HAP-1 (cell line): Measurements from ENCODE around the gene CBFA2T2.
"Not testable (repeated sequence)": the region's sequence is repeated elsewhere in the genome, so short reads cannot be mapped to it uniquely, and the experiment has no call there.

ENCODE experiments used
- DNase-seq, 2 experiments: peaks; one replicate each; pipeline ENCODE4 v3.0.0-alpha.2; 2016 to 2020; ENCODE audit warnings: low spot score in 2 of 2
- H3K27me3 ChIP-seq: fragments of 250-450 bp; sonication (Bioruptor Pico); 2 replicates; pipeline ENCODE4 v1.5.1; 2020; ENCODE audit warnings: low read depth, mild to moderate bottlenecking, moderate library complexity
- H3K36me3 ChIP-seq: fragments of 250-450 bp; sonication (Bioruptor Pico); replicated peaks from 2 replicates; pipeline ENCODE4 v1.5.1; 2020; ENCODE audit warnings: mild to moderate bottlenecking
- H3K4me1 ChIP-seq: fragments of 250-450 bp; sonication (Bioruptor Pico); 2 replicates; pipeline ENCODE4 v1.5.1; 2020; ENCODE audit warnings: mild to moderate bottlenecking
- H3K4me3 ChIP-seq: fragments of 250-450 bp; sonication (Bioruptor Pico); 2 replicates; pipeline ENCODE4 v1.5.1; 2020; ENCODE audit warnings: mild to moderate bottlenecking, moderate library complexity
- H3K9me3 ChIP-seq: fragments of 250-450 bp; sonication (Bioruptor Pico); 2 replicates; pipeline ENCODE4 v1.5.1; 2020; ENCODE audit warnings: mild to moderate bottlenecking, moderate library complexity
- in situ Hi-C: fragments of 300-500 bp; cut with MboI; formaldehyde crosslinking; loops from 3 replicates; pipeline ENCODE4 v1.14.3; 2020; ENCODE audit warnings: low sequenced_read_pairs, inconsistent platforms, mixed read lengths

Gene CBFA2T2

DNA sequence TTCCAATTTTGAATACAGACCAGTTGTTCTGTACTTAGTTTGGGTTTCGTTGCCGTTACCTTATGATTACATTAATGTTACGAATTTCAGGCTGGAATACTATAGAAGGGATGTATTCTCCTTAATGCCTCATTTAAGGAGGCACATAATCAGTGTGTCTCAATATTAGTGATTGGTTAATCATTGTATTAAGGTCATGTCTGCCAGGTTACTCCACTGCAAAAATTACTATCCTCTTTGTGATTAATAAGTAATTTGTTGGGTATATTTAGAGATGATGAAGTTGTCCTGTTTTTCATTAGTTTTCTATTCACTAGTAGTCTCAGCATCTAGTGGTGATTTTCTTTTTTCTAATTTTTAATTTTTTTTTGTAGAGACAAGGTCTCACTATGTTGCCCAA, 66.3 kb downstream of the CBFA2T2 start:
- no peak for DNase-seq
- in situ Hi-C loops = no loop called here
- no peaks in the 10 kb centered on the region for H3K9me3 ChIP-seq
- H3K27me3 ChIP-seq = no peaks in the 10 kb centered on the region
- H3K4me3 ChIP-seq = no peak overlapping the region
- H3K4me1 ChIP-seq = peaks cover 15% of the 10 kb centered on the region; the same call in 1 of the 2 replicates
- H3K36me3 ChIP-seq = no peaks in the 10 kb centered on the region

DNA sequence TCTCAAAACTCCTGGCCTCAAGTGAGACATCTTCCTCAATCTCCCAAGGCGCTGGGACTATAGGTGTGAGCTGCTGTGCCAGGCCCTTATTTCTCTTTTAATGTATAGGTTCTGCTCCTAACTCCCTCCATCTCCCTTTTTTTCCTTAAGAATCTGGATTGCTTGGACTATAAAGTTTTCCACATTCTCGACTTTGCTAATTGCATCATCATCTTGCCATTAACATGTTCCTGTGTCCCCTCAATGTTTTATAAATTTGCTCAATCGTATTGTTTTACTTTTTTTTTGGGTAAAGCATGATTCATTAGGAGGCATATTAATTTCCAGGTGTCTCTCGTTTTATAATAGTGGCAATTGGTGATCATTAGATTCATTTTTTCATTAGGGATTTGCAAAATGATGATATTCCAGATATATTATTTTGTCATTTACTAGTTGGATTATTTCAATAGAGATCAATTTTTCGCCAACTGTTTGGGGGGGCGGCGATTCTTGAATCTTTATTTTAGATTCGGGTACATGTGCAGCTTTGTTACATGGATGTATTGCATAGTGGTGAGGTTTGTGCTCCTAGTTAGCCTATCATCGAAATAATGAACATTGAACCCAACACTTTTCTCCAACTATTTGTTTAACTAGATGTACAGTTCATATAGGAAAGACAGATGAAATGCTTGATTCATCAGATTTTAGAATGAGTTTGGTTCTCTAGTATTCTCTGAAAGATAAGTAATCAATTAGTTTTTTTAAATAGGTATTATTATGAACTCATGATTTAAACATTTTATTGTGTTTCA, 68.7 kb downstream of the CBFA2T2 start:
- H3K4me1 ChIP-seq = peaks cover 8% of the 10 kb centered on the region; the same call in 1 of the 2 replicates
- DNase-seq = no peak

DNA sequence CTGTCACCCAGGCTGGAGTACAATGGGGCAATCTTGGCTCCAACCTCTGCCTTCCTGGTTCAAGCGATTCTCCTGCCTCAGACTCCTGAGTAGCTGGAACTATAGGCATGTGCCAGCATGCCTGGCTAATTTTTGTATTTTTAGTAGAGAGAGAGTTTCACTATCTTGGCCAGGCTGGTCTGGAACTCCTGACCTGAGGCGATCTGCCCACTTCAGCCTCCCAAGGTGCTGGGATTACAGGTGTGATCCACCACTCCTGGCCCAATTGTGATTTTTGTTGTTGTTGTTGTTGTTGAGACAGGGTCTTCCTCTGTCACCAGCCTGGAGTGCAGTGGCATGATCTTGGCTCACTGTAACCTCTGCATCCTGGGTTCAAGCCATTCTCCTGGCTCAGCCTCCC, 69.3 kb downstream of the CBFA2T2 start:
- Histone ChIP-seq H3K4me1 (peaks cover 8% of the 10 kb centered on the region; the same call in 1 of the 2 replicates), H3K9me3 (no peaks in the 10 kb centered on the region), H3K27me3 (no peaks in the 10 kb centered on the region), H3K4me3 (no peak overlapping the region), H3K36me3 (no peaks in the 10 kb centered on the region)
- no peak for DNase-seq
- in situ Hi-C loops = no loop called here

More for the DNA sequence above, 68.7 kb downstream of the CBFA2T2 start:
- in situ Hi-C loops = no loop called here
- Histone ChIP-seq H3K36me3 (no peaks in the 10 kb centered on the region), H3K4me3 (no peak overlapping the region), H3K9me3 (no peaks in the 10 kb centered on the region), H3K27me3 (no peaks in the 10 kb centered on the region)

DNA sequence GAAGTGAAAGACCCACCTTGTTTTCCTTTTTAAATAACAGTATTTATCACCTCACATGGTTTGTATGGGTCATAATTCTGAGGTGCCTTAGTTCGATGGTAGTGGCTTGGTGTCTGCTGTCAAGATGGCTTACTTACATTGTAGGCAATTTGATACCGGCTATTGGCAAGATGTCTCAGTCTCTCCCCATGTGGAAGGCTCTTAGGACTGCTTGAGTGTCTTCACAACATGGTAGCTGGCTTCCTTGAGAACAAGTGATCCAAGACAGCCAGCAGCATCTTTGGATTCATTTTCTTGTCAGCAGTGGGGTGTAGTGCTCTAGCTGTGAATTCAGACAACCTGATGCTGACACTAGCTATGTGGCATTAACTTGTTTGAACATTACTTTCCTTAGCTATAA, 70.1 kb downstream of the CBFA2T2 start:
- Histone ChIP-seq H3K9me3 (no peaks in the 10 kb centered on the region), H3K27me3 (no peaks in the 10 kb centered on the region), H3K36me3 (no peaks in the 10 kb centered on the region), H3K4me3 (no peak overlapping the region), H3K4me1 (peaks cover 4% of the 10 kb centered on the region; the same call in 1 of the 2 replicates)
- no peak for DNase-seq
- in situ Hi-C loops = no loop called here

DNA sequence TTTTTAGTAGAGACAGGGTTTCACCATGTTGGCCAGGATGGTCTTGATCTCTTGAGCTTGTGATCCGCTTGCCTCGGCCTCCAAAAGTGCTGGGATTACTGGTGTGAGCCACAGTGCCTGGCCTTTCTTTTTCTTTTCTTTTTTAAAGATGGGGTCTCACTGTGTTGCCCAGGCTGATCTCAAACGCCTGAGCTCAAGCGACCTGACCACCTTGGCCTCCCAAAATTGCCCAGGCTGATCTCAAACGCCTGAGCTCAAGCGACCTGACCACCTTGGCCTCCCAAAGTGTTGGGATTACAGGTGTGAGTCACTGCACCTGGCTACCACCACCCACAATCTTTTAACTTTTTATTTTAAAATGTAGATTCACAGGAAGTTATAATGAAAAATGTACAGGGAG, 71.2 kb downstream of the CBFA2T2 start:
- DNase-seq, H3K36me3 ChIP-seq: not testable (repeated sequence)

DNA sequence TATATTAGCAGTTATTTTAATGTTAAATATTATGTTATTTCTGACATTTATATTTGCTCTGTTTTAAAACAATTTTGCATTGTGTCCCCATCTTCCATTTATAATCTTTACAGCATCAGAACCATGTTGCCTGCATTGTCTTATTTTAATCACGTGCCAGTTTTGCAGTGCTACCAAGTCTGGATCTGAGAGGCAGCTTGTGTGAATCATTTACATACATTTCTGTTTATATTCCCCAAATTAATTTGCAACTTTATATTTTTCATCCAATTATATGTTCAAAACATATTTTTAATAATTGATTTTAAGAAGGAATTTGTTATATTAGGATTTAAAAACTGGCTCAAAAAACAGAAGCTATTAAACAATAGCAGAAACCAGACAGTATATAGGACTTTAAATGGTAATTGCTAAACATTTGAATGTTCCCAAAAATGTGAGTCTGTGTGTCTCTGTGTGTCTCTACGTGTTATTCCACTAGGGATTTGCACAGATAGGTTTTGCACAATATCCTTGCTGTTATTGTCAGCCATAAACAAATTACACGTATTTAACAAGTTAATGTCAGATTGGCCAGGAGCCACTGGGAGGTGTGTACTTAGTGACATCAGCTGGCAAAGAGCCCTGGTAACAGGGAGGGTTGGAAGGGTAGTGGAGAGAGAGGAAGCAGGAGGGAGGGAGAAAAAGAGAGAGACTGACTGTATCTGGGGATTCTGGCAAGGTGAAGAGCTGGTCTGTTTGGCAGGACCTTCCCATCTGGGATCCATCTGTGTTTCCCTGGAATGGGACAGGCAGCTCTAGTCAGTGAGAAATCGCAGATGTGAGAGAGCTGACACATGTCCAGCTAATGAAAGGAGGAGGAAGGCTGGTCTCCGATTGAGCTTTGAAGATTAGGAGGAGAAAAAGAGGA, 72.1 kb downstream of the CBFA2T2 start:
- Histone ChIP-seq H3K4me3 (no peak overlapping the region), H3K4me1 (peaks cover 2% of the 10 kb centered on the region; the same call in 1 of the 2 replicates)
- in situ Hi-C loops = no loop called here

More for the DNA sequence above, 71.2 kb downstream of the CBFA2T2 start:
- H3K4me3 ChIP-seq, H3K4me1 ChIP-seq, H3K9me3 ChIP-seq, H3K27me3 ChIP-seq, in situ Hi-C loops: not testable (repeated sequence)

DNA sequence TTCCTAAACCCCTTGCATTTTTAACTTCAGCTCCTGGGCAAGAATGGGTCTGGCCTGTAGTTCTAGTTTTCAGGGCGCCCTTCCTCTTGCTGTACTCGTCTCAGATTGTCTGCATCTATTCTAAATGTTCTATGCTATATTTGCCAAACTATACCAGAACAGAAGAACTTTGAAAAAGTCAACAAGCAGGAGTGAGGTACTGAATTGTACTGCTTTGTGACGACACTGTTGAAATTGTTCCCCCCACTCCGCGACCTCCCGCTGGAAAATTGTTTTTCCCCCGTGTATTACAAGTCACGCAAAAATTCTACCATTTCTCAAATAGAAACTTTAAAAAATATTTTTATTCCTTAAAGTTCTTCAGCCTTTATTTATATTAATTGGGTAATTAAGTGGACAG, 73.9 kb downstream of the CBFA2T2 start:
- no peak for DNase-seq
- in situ Hi-C loops = no loop called here
- no peaks in the 10 kb centered on the region for H3K9me3 ChIP-seq
- H3K36me3 ChIP-seq = no peaks in the 10 kb centered on the region
- H3K27me3 ChIP-seq = no peaks in the 10 kb centered on the region
- H3K4me3 ChIP-seq = no peak overlapping the region
- peaks cover 11% of the 10 kb centered on the region for H3K4me1 ChIP-seq

More for the DNA sequence above, 72.1 kb downstream of the CBFA2T2 start:
- Histone ChIP-seq H3K27me3 (no peaks in the 10 kb centered on the region), H3K9me3 (no peaks in the 10 kb centered on the region), H3K36me3 (no peaks in the 10 kb centered on the region)
- DNase-seq = peak in 1 of 2 experiments; percentile 27

DNA sequence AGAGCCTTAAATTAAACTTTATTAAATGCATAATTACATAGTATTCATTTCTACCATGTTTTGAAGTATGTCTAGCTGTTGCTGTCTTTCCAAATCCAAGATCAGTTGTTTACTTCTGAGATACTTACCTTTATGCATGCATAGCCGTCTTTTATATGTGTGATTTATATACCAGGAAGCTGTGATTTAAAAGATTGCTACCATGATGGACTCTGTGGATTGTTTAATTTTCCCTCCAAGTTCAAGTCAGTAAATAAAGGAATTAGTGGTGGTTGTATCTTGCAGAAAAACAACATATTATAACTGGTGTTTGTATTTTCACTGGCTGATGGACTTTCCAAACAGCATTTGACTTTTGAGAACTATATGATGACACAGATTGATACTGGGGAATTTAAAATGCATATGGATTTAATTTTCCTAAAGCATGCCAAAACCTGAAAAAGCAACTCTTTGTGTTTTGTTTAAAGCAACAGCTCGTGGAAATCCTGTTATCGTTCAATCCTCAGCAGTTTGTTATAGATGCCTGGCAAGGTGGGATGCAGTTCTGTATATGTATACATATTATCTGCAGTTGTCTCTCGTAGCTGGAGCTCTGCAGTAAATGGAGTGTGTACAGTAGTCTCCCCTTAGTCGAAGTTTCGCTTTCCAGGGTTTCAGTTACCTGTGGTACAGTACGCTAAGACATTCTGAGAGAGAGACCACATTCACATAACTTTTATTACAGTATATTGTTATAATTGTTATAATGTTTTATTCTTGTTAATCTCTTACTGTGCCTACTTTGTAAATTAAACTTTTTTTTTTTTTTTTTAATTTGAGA, 77.1 kb downstream of the CBFA2T2 start:
- in situ Hi-C loops = no loop called here
- Histone ChIP-seq H3K36me3 (no peaks in the 10 kb centered on the region), H3K4me3 (no peak overlapping the region), H3K4me1 (peaks cover 18% of the 10 kb centered on the region), H3K9me3 (no peaks in the 10 kb centered on the region), H3K27me3 (no peaks in the 10 kb centered on the region)
- no peak for DNase-seq

DNA sequence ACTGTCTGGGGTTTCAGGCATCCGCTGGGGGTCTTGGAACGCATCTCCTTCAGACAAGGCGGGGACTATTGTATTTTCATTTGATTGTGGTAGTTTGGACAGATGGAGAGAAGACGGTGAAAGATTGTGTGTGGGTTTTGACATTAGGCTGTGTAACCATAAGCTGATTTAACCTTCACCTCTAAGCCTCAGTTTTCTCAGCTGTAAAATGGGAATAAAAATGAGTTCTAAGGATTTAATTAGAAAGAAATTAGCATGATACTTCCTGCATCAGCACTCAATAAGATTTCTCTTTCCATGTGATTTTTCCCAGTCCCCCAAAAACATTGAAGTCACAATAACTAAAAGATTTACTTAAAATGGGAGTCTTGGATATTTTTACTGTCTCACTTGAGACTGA, 78.1 kb downstream of the CBFA2T2 start:
- no peaks in the 10 kb centered on the region for H3K27me3 ChIP-seq
- no peak for DNase-seq
- no peaks in the 10 kb centered on the region for H3K36me3 ChIP-seq
- H3K4me3 ChIP-seq = no peak overlapping the region
- in situ Hi-C loops = no loop called here
- H3K9me3 ChIP-seq = no peaks in the 10 kb centered on the region
- peaks cover 17% of the 10 kb centered on the region for H3K4me1 ChIP-seq

DNA sequence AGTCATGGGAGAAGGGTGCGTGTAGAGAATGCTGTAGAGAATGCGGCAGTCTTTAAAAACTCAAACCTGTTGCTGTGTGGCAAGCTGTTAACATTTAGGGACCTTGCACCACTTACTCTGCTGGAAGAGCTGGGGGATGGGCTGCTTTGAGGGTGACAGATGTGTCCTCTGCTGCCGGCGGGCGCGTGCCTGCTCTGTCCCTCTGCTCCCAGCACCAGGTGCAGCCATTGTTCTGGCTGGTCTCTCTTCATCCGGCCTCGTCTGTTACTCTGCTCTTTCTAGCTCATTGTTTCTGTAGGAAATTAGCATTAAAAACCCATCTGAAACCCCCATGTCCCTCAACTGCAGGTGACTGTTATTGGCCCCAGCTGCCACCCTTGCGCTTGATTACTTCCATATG, 78.5 kb downstream of the CBFA2T2 start:
- in situ Hi-C loops = no loop called here
- H3K4me1 ChIP-seq = peaks cover 17% of the 10 kb centered on the region
- no peak overlapping the region for H3K4me3 ChIP-seq
- peak; percentile 34 to 73 for DNase-seq
- no peaks in the 10 kb centered on the region for H3K9me3 ChIP-seq
- H3K36me3 ChIP-seq = no peaks in the 10 kb centered on the region
- no peaks in the 10 kb centered on the region for H3K27me3 ChIP-seq

DNA sequence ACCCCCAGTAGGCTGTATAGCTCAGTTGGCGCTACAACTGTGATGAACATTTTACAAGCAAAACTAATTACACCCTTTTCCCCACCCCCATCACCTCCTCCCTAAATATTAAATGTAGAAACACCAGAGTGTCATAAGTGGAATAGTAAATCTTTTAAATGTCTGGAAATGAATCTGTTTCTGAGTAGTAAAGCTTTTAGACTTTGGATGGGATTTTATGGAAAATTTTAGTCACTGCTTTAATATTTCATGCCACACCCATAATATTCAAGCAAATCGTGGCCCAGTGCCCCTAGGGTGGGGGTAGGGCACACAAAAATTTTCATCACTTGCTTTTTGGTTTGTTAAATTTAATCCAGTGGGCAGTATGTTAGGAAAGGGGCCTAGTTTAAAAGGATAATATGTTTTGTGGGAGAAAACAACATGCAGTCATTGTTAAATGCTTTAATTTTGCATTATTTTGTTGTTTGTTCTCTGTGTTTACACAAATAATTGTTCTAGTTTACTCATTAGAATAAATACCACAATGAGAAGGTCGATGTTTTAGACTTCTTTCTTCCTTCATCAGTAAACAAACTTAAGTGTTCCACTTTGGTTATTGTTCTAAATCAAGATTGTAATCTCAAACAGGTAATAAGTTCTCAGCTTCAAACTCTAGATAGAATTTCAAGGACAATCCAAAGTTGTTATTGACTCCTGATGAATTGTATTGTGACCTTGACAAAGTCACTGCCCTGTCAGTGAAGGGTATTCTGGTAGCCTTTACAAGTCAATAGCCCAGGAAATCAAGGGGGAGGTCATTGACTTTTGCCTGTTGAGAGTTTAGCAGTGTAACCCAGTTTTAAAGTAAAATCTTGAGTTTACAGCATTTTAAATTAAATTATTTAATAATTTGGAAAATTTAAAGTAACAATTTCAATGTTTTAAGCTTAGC, 79.2 kb downstream of the CBFA2T2 start:
- in situ Hi-C loops = no loop called here
- Histone ChIP-seq H3K27me3 (no peaks in the 10 kb centered on the region), H3K9me3 (no peaks in the 10 kb centered on the region), H3K4me3 (no peak overlapping the region), H3K36me3 (no peaks in the 10 kb centered on the region), H3K4me1 (peaks cover 17% of the 10 kb centered on the region)
- DNase-seq = no peak

DNA sequence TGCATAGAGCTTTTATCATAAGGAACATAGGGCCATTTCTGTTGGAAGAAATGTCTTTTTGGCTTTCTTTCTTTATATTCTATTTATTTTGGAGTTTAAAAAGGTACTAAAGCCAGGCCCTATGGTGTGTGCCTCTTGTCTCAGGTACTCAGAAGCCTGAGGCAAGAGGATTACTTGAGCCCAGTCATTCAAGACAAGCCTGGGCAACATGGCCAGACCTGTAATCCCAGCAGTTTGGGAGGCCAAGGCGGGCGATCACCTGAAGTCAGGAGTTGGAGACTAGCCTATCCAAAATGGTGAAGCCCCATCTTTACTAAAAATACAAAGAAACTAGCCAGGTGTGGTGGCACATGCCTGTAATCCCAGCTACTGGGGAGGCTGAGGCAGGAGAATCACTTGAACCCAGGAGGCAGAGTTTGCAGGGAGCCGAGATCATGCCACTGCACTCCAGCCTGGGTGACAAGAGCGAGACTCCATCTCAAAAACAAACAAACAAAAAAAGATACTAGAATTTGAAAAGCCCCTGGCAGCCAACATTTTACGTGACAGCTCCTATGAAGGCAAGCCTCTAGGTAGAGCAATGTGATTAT, 80.0 kb downstream of the CBFA2T2 start:
- no peak overlapping the region for H3K4me3 ChIP-seq
- in situ Hi-C loops = no loop called here
- H3K36me3 ChIP-seq = no peaks in the 10 kb centered on the region
- H3K4me1 ChIP-seq = peaks cover 17% of the 10 kb centered on the region
- no peak for DNase-seq
- no peaks in the 10 kb centered on the region for H3K9me3 ChIP-seq
- no peaks in the 10 kb centered on the region for H3K27me3 ChIP-seq
